Measurements from ENCODE around the gene GPC3.

The GPC3 gene

GRCh38 chrX:133674726-133675470 is 310.5 kb downstream of the GPC3 start:
- no peak for DNase-seq

GRCh38 chrX:133670383-133670782 is 315.0 kb downstream of the GPC3 start:
- DNase-seq: peak; percentile 5

GRCh38 chrX:133669214-133669613 is 316.2 kb downstream of the GPC3 start:
- no peak for DNase-seq

GRCh38 chrX:133668225-133668931 is 317.0 kb downstream of the GPC3 start:
- no peak for DNase-seq

GRCh38 chrX:133666256-133666655 is 319.1 kb downstream of the GPC3 start:
- no peak for DNase-seq

- DNase-seq: no peak
These were observed 323.2 kb downstream of the GPC3 start for GRCh38 chrX:133661962-133662839.

- no peak for DNase-seq
These were observed 325.1 kb downstream of the GPC3 start for GRCh38 chrX:133660281-133660680.

GRCh38 chrX:133658293-133658911 is 327.0 kb downstream of the GPC3 start:
- DNase-seq: no peak

GRCh38 chrX:133655275-133656265 is 329.8 kb downstream of the GPC3 start:
- DNase-seq: no peak

- DNase-seq: no peak
These were observed 330.6 kb downstream of the GPC3 start for GRCh38 chrX:133654811-133655210.

- DNase-seq: no peak
These were observed 332.0 kb downstream of the GPC3 start for GRCh38 chrX:133653358-133653757.

GRCh38 chrX:133652185-133652584 is 333.2 kb downstream of the GPC3 start:
- no peak for DNase-seq

GRCh38 chrX:133650239-133650638 is 335.2 kb downstream of the GPC3 start:
- no peak for DNase-seq

- no peak for DNase-seq
These were observed 335.7 kb downstream of the GPC3 start for GRCh38 chrX:133649651-133650050.

- DNase-seq: no peak
These were observed 336.8 kb downstream of the GPC3 start for GRCh38 chrX:133648594-133648993.

- no peak for DNase-seq
These were observed 338.7 kb downstream of the GPC3 start for GRCh38 chrX:133646719-133647116.

GRCh38 chrX:133645977-133646718 is 339.2 kb downstream of the GPC3 start:
- no peak for DNase-seq

- no peak for DNase-seq
These were observed 340.1 kb downstream of the GPC3 start for GRCh38 chrX:133645256-133645655.

- no peak for DNase-seq
These were observed 345.0 kb downstream of the GPC3 start for GRCh38 chrX:133640161-133641015.

GRCh38 chrX:133639726-133640125 is 345.7 kb downstream of the GPC3 start:
- no peak for DNase-seq

Measured in CD4-positive, alpha-beta T cell treated with Interleukin-12 subunit alpha and Interleukin-12 subunit beta, for 1 hour (primary cell).